Hematopoietic multipotent progenitor cell treated with erythropoietin and hydrocortisone succinate and interleukin-3 and kit ligand, for 6 days (in vitro differentiated cells): ENCODE results near the gene ATG10.
"Not testable (repeated sequence)": the region's sequence is repeated elsewhere in the genome, so short reads cannot be mapped to it uniquely, and the experiment has no call there.

ENCODE experiments used
- DNase-seq: peaks from one replicate; pipeline ENCODE4 v3.0.0-alpha.2; 2015

The ATG10 gene

GRCh38 chr5:82139837-82140236 lies 168.0 kb downstream of the ATG10 start:
- not testable (repeated sequence) for DNase-seq

- no peak for DNase-seq
These were observed 170.5 kb downstream of the ATG10 start for GRCh38 chr5:82142217-82142841.

GRCh38 chr5:82142928-82143577 lies 171.2 kb downstream of the ATG10 start:
- no peak for DNase-seq

- peak; percentile 41 for DNase-seq
These were observed 176.2 kb downstream of the ATG10 start for GRCh38 chr5:82147860-82148573.

- no peak for DNase-seq
These were observed 177.6 kb downstream of the ATG10 start for GRCh38 chr5:82149434-82149833.

GRCh38 chr5:82150559-82150958 lies 178.7 kb downstream of the ATG10 start:
- DNase-seq, result no peak

GRCh38 chr5:82151204-82151603 lies 179.4 kb downstream of the ATG10 start:
- DNase-seq, result no peak

GRCh38 chr5:82151662-82152061 lies 179.8 kb downstream of the ATG10 start:
- DNase-seq, result no peak

GRCh38 chr5:82152978-82153481 lies 181.2 kb downstream of the ATG10 start:
- DNase-seq, result no peak

- no peak for DNase-seq
These were observed 183.0 kb downstream of the ATG10 start for GRCh38 chr5:82154776-82155175.

- DNase-seq, result no peak
These were observed 183.5 kb downstream of the ATG10 start for GRCh38 chr5:82155305-82155704.

GRCh38 chr5:82156874-82157273 lies 185.1 kb downstream of the ATG10 start:
- DNase-seq, result no peak

- DNase-seq, result no peak
These were observed 187.1 kb downstream of the ATG10 start for GRCh38 chr5:82158755-82159413.

GRCh38 chr5:82160948-82161347 lies 189.1 kb downstream of the ATG10 start:
- DNase-seq, result no peak

- no peak for DNase-seq
These were observed 190.8 kb downstream of the ATG10 start for GRCh38 chr5:82162573-82162972.

- no peak for DNase-seq
These were observed 191.8 kb downstream of the ATG10 start for GRCh38 chr5:82163452-82164175.

- no peak for DNase-seq
These were observed 192.6 kb downstream of the ATG10 start for GRCh38 chr5:82164176-82164976.

GRCh38 chr5:82164977-82165713 lies 193.3 kb downstream of the ATG10 start:
- DNase-seq, result no peak

- DNase-seq, result peak; percentile 87
These were observed 194.1 kb downstream of the ATG10 start for GRCh38 chr5:82165740-82166530.

- DNase-seq, result no peak
These were observed 195.6 kb downstream of the ATG10 start for GRCh38 chr5:82167372-82167935.
